ENCODE data around the gene TRAPPC2.
"Not testable (repeated sequence)": the region's sequence is repeated elsewhere in the genome, so short reads cannot be mapped to it uniquely, and the experiment has no call there.

TRAPPC2 gene

GRCh38 chrX:13732246-13733067, 2.0 kb downstream of the TRAPPC2 start:
- no peak overlapping the region; the same call in 1 of the 2 replicates for H3K4me3 ChIP-seq (ENCODE audit: low read length)
- DNase-seq (ENCODE audit: low read depth), result peak; percentile 48
- no peak for TF ChIP-seq CTCF (conservative IDR thresholded peaks at IDR 0.05; ENCODE audit: low read length)

- not testable (repeated sequence) for H3K4me3 ChIP-seq (ENCODE audit: low read length); DNase-seq (ENCODE audit: low read depth)
These were observed 3.9 kb downstream of the TRAPPC2 start for GRCh38 chrX:13730523-13730922.

- not testable (repeated sequence) for H3K4me3 ChIP-seq (ENCODE audit: low read length)
These were observed 7.8 kb downstream of the TRAPPC2 start for GRCh38 chrX:13726583-13726982.

GRCh38 chrX:13724878-13725277, 9.5 kb downstream of the TRAPPC2 start:
- not testable (repeated sequence) for DNase-seq (ENCODE audit: low read depth); H3K4me3 ChIP-seq (ENCODE audit: low read length)

More at GRCh38 chrX:13726583-13726982, 7.8 kb downstream of the TRAPPC2 start:
- not testable (repeated sequence) for DNase-seq (ENCODE audit: low read depth)

- H3K4me3 ChIP-seq (ENCODE audit: low read length), result no peak overlapping the region
- peak; percentile 23 for DNase-seq (ENCODE audit: low read depth)
- TF ChIP-seq CTCF (conservative IDR thresholded peaks at IDR 0.05; ENCODE audit: low read length), result no peak
These were observed 12.5 kb downstream of the TRAPPC2 start for GRCh38 chrX:13721819-13722519.

- H3K4me3 ChIP-seq (ENCODE audit: low read length), result no peak overlapping the region
- no peak for TF ChIP-seq CTCF (conservative IDR thresholded peaks at IDR 0.05; ENCODE audit: low read length)
- DNase-seq (ENCODE audit: low read depth), result no peak
These were observed 13.0 kb downstream of the TRAPPC2 start for GRCh38 chrX:13721371-13721770.

GRCh38 chrX:13719192-13719856, 15.1 kb downstream of the TRAPPC2 start:
- H3K4me3 ChIP-seq (ENCODE audit: low read length), result no peak overlapping the region
- DNase-seq (ENCODE audit: low read depth), result no peak
- TF ChIP-seq CTCF (conservative IDR thresholded peaks at IDR 0.05; ENCODE audit: low read length), result no peak

GRCh38 chrX:13717700-13718472, 16.5 kb downstream of the TRAPPC2 start:
- no peak for TF ChIP-seq CTCF (conservative IDR thresholded peaks at IDR 0.05; ENCODE audit: low read length)
- DNase-seq (ENCODE audit: low read depth), result peak; percentile 78
- no peak overlapping the region for H3K4me3 ChIP-seq (ENCODE audit: low read length)

All from AG10803 (cell line).